ENCODE measurements around the gene DDOST. TPM values are rescaled to one million over a fixed set of nuclear protein-coding genes. Genes with fewer than 3 reads are reported as not detected.

DDOST gene
- polyA plus RNA-seq, 1 of the 3 experiments (the other 2 are of a cell fraction): 602 TPM

GRCh38 chr1:20704390-20705202, 43.4 kb upstream of the DDOST start (continued):
- TF ChIP-seq CTCF (IDR thresholded peaks at IDR 0.05): no peak
- TF ChIP-seq ZBTB33 (IDR thresholded peaks at IDR 0.05; ENCODE audit: borderline replicate concordance, low read depth): no peak
- no peak for TF ChIP-seq GATA2 (CRISPR knock-in tag; IDR thresholded peaks at IDR 0.05)

GRCh38 chr1:20703124-20703756, 42.1 kb upstream of the DDOST start:
- Histone ChIP-seq H3K4me2 (no peak overlapping the region), H3K4me1 (ENCODE audit: control insufficient read depth in 1 of 2, insufficient read depth in 2 of 2, low read depth in 1 of 2, low read length in 1 of 2) (peaks cover 0 to 8% of the 10 kb centered on the region in 2 experiments; a peak in 1 of 4 replicates), H3K9me3 (no peaks in the 10 kb centered on the region), H3K36me3 (replicated peaks in 1 of 2; ENCODE audit: control insufficient read depth in 1 of 2, insufficient read depth in 2 of 2, low read length in 1 of 2) (no peaks in the 10 kb centered on the region), H3K79me2 (ENCODE audit: insufficient read depth) (no peaks in the 10 kb centered on the region), H3K9ac (no peak overlapping the region), H3F3A (replicated peaks; ENCODE audit: insufficient read depth) (peaks cover 5% of the 10 kb centered on the region), H3K9me2 (no peaks in the 10 kb centered on the region), H3K27ac (ENCODE audit: low read depth in 2 of 2, low read length in 1 of 2) (no peak overlapping the region), H3K27me3 (ENCODE audit: insufficient read depth) (no peaks in the 10 kb centered on the region), H3K4me3 (ENCODE audit: low read depth in 2 of 2, low read length in 1 of 2) (no peak overlapping the region), H4K20me1 (ENCODE audit: insufficient read depth) (no peaks in the 10 kb centered on the region), H2AFZ (ENCODE audit: low read depth) (no peak overlapping the region)
- 78% methylated on average over 4 of the region's 4 CpGs for WGBS (ENCODE audit: low lambda C conversion rate)
- ChIA-PET CTCF (interaction anchor here (2.0 kb wide), 2 partner anchors 492 kb away, joined by 6 to 8 read pairs; no protein-coding TSS in a partner anchor), POLR2A (no interaction called here)
- DNase-seq: no peak
- TF ChIP-seq TCF12 (IDR thresholded peaks at IDR 0.05): no peak
- TF ChIP-seq FOXM1 (IDR thresholded peaks at IDR 0.05; ENCODE audit: low read depth): no peak
- TF ChIP-seq TAF1 (IDR thresholded peaks at IDR 0.05; ENCODE audit: borderline replicate concordance, low read depth, low read length): no peak
- TF ChIP-seq MEF2A (IDR thresholded peaks at IDR 0.05; ENCODE audit: borderline replicate concordance, low read depth): no peak
- no peak for TF ChIP-seq ELF1 (IDR thresholded peaks at IDR 0.05)
- TF ChIP-seq PBX3 (IDR thresholded peaks at IDR 0.05): no peak
- no peak for TF ChIP-seq IRF3 (IDR thresholded peaks at IDR 0.05; ENCODE audit: low read depth, low read length)
- no peak for TF ChIP-seq SMC3 (IDR thresholded peaks at IDR 0.05; ENCODE audit: low read depth, low read length)
- TF ChIP-seq REST (IDR thresholded peaks at IDR 0.05; ENCODE audit: low read depth, low read length): no peak
- TF ChIP-seq TEAD4 (IDR thresholded peaks at IDR 0.05; ENCODE audit: borderline replicate concordance, insufficient read depth): no peak
- no peak for TF ChIP-seq RXRA (IDR thresholded peaks at IDR 0.05; ENCODE audit: borderline replicate concordance, low read depth)
- no peak for TF ChIP-seq RCOR1 (IDR thresholded peaks at IDR 0.05; ENCODE audit: low read length)
- TF ChIP-seq GABPA (IDR thresholded peaks at IDR 0.05; ENCODE audit: low read depth): no peak
- TF ChIP-seq RFX5 (IDR thresholded peaks at IDR 0.05; ENCODE audit: low read length): no peak
- TF ChIP-seq NFIC (IDR thresholded peaks at IDR 0.05; ENCODE audit: borderline replicate concordance): no peak
- no peak for TF ChIP-seq RAD21 (IDR thresholded peaks at IDR 0.05; ENCODE audit: low read length)
- TF ChIP-seq MAX (IDR thresholded peaks at IDR 0.05; ENCODE audit: low read depth): no peak
- no peak for TF ChIP-seq YY1 (IDR thresholded peaks at IDR 0.05; ENCODE audit: low read depth)

All from SK-N-SH (cell line).